SU-DHL-6 (cell line): ENCODE measurements around the gene LYSET.
"Not testable (repeated sequence)": the region's sequence is repeated elsewhere in the genome, so short reads cannot be mapped to it uniquely, and the experiment has no call there.

Experiments
- H2AFZ ChIP-seq: fragments of 200-600 bp; sonication (generic); 2 replicates; pipeline ENCODE4 v1.6.1; 2014; ENCODE audit warnings: low read depth, mild to moderate bottlenecking, moderate library complexity, mixed read lengths, antibody characterized with exemption, low read length; ENCODE audit not compliant: severe bottlenecking
- H3F3A ChIP-seq: fragments of 200-600 bp; shearing (Covaris generic); 2 replicates; pipeline ENCODE4 v1.6.0; 2016; ENCODE audit warnings: antibody characterized with exemption, mild to moderate bottlenecking; ENCODE audit not compliant: insufficient read depth
- H3K27ac ChIP-seq: fragments of 200-600 bp; sonication (generic); 2 replicates; pipeline ENCODE4 v1.5.1; 2016; ENCODE audit warnings: low read depth, mild to moderate bottlenecking, low read length, moderate library complexity, mixed read lengths
- H3K27me3 ChIP-seq: fragments of 200-600 bp; sonication (generic), shearing (Covaris generic); 2 replicates; pipeline ENCODE4 v1.6.0; 2014; ENCODE audit warnings: mild to moderate bottlenecking, low read length
- H3K36me3 ChIP-seq: fragments of 200-600 bp; sonication (generic); 2 replicates; pipeline ENCODE4 v1.6.1; 2014; ENCODE audit warnings: mild to moderate bottlenecking, low read length, mixed read lengths
- H3K4me2 ChIP-seq: fragments of 300-600, 200-600 bp; shearing (Covaris generic), sonication (generic); 2 replicates; pipeline ENCODE4 v1.6.0; 2014; ENCODE audit warnings: low read length, low read depth, mild to moderate bottlenecking; ENCODE audit not compliant: poor library complexity, severe bottlenecking
- H3K4me3 ChIP-seq: fragments of 200-600 bp; sonication (generic); 2 replicates; pipeline ENCODE4 v1.5.1; 2014; ENCODE audit warnings: antibody characterized with exemption, low read length, mild to moderate bottlenecking, mixed read lengths; ENCODE audit not compliant: insufficient read depth, poor library complexity, severe bottlenecking
- H3K79me2 ChIP-seq: fragments of 200-600 bp; sonication (generic); 2 replicates; pipeline ENCODE4 v1.6.1; 2014; ENCODE audit warnings: mild to moderate bottlenecking, low read length, moderate library complexity; ENCODE audit not compliant: insufficient read depth
- H3K9ac ChIP-seq: fragments of 200-600 bp; sonication (generic); 2 replicates; pipeline ENCODE4 v1.7.0; 2014; ENCODE audit warnings: mild to moderate bottlenecking, low read length
- H3K9me2 ChIP-seq: fragments of 200-600 bp; sonication (generic); replicated peaks from 2 replicates; pipeline ENCODE4 v1.6.1; 2014; ENCODE audit warnings: low read length; ENCODE audit not compliant: insufficient read depth
- H3K9me3 ChIP-seq: fragments of 200-600 bp; sonication (generic); 2 replicates; pipeline ENCODE4 v1.6.1; 2014; ENCODE audit warnings: low read length, mixed read lengths; ENCODE audit not compliant: insufficient read depth
- H4K20me1 ChIP-seq: fragments of 200-600 bp; sonication (generic); 2 replicates; pipeline ENCODE4 v1.6.1; 2014; ENCODE audit warnings: low read depth, mild to moderate bottlenecking, antibody characterized with exemption, low read length, moderate library complexity, mixed read lengths
- CTCF ChIP-seq: fragments of 200-600 bp; sonication (generic); IDR thresholded peaks from one replicate; pipeline ENCODE4 v1.5.1; 2017; ENCODE audit warnings: antibody characterized with exemption, mild to moderate bottlenecking, low read length, moderate library complexity; ENCODE audit not compliant: insufficient read depth, poor library complexity, severe bottlenecking
- EZH2phosphoT487 ChIP-seq: fragments of 200-600 bp; sonication (generic), shearing (Covaris generic); conservative IDR thresholded peaks from 2 replicates; pipeline ENCODE4 v1.6.1; 2018; ENCODE audit warnings: mild to moderate bottlenecking, antibody characterized with exemption, low read length, moderate library complexity, mixed read lengths

LYSET gene

GRCh38 chr14:93155667-93156066, 29.4 kb upstream of the LYSET start:
- H3K9me2 ChIP-seq, result no peaks in the 10 kb centered on the region
- H3K4me3 ChIP-seq, result no peak overlapping the region
- no peaks in the 10 kb centered on the region for H3K27me3 ChIP-seq
- H3K27ac ChIP-seq, result no peak overlapping the region
- H3K4me2 ChIP-seq, result no peak overlapping the region
- no peak overlapping the region for H3K9ac ChIP-seq
- no peaks in the 10 kb centered on the region for H3K9me3 ChIP-seq
- H3F3A ChIP-seq, result no peaks in the 10 kb centered on the region
- TF ChIP-seq EZH2phosphoT487 (no peak), CTCF (no peak)
- H3K36me3 ChIP-seq, result no peaks in the 10 kb centered on the region
- no peaks in the 10 kb centered on the region for H4K20me1 ChIP-seq
- H3K79me2 ChIP-seq, result no peaks in the 10 kb centered on the region
- H2AFZ ChIP-seq, result no peak overlapping the region

GRCh38 chr14:93156693-93157369, 28.3 kb upstream of the LYSET start:
- Histone ChIP-seq H3K4me2 (no peak overlapping the region), H2AFZ (no peak overlapping the region), H3K27ac (no peak overlapping the region), H3K9me3 (no peaks in the 10 kb centered on the region), H3K4me3 (no peak overlapping the region), H3F3A (no peaks in the 10 kb centered on the region), H4K20me1 (no peaks in the 10 kb centered on the region), H3K9ac (no peak overlapping the region), H3K36me3 (no peaks in the 10 kb centered on the region), H3K27me3 (no peaks in the 10 kb centered on the region), H3K79me2 (no peaks in the 10 kb centered on the region), H3K9me2 (no peaks in the 10 kb centered on the region)
- no peak for TF ChIP-seq EZH2phosphoT487
- TF ChIP-seq CTCF, result no peak

- not testable (repeated sequence) for H3K79me2 ChIP-seq, H3K9me3 ChIP-seq, H2AFZ ChIP-seq, H4K20me1 ChIP-seq, H3K27me3 ChIP-seq, H3K9ac ChIP-seq, H3K36me3 ChIP-seq, H3F3A ChIP-seq, H3K27ac ChIP-seq, H3K4me3 ChIP-seq, H3K4me2 ChIP-seq, H3K9me2 ChIP-seq
Observed at GRCh38 chr14:93158349-93158748, 26.8 kb upstream of the LYSET start.

GRCh38 chr14:93159625-93160352, 25.3 kb upstream of the LYSET start:
- not testable (repeated sequence) for H3K36me3 ChIP-seq, H4K20me1 ChIP-seq, H3K27ac ChIP-seq, H3K4me3 ChIP-seq, H3F3A ChIP-seq, H3K79me2 ChIP-seq, H3K9ac ChIP-seq, H3K9me2 ChIP-seq, H3K9me3 ChIP-seq, H3K4me2 ChIP-seq, H2AFZ ChIP-seq, H3K27me3 ChIP-seq
